Fibroblast of mammary gland (primary cell): ENCODE measurements around the gene ELAVL3.

ENCODE experiments used
- DNase-seq: peaks from one replicate; pipeline ENCODE4 v3.0.0-alpha.2; 2010; ENCODE audit warnings: low read depth
- H3K4me3 ChIP-seq: 2 replicates; pipeline ENCODE4 v1.5.1; 2011; ENCODE audit warnings: low read depth, mild to moderate bottlenecking, low read length, moderate library complexity; ENCODE audit not compliant: control insufficient read depth
- CTCF ChIP-seq: conservative IDR thresholded peaks from 2 replicates; pipeline ENCODE4 v1.5.1; 2011; ENCODE audit warnings: low read depth, low read length, inconsistent platforms; ENCODE audit not compliant: control insufficient read depth, insufficient read depth

Gene ELAVL3

DNA sequence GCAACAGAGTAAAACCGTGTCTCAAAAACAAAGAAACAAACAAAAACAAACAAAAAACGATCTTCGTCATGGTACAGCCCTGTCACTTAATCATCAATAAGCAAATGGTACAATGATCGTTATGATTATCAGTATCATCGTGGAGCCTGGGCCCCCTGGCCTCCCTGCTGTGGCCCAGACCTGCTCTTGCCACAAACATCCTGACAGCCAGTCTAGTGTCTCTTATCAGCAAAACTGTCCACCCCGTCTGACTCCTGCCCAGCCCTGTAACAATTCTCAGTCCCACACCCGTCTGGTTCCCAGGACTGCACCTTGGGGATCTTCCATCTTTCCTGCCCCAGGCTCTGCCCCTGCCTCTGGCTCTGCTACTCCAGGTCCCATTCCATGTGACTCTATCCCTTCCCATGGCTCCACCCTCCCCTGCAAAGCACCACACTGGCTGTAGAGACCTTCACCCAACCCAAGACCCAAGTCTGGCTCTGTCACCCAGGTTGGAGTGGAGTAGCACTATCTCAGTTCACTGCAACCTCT, 19.1 kb upstream of the ELAVL3 start:
- no peak for DNase-seq
- TF ChIP-seq CTCF: no peak
- no peak overlapping the region for H3K4me3 ChIP-seq

DNA sequence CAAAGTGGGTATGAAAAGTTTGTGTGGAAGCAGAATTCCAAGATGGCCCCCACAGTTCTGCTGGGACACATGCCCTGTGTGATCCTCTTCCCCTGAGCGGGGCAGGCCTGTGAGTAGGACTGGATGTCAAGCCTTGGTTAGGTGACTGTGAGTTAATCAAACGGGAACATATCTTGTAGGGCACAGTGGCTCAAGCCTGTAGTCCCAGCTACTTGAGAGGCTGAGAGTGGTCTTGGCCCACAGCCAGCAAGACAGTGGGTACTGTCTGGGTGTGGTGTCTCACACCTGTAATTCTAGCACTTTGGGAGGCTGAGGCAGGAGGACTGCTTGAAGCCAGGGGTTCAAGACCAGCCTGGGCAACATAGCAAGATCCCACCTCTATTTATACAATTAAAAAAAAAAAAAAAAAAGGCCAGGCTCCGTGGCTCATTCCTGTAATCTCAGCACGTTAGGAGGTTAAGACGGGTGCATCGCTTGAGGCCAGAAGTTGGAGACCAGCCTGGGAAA, 18.4 kb upstream of the ELAVL3 start:
- TF ChIP-seq CTCF: no peak
- DNase-seq: no peak
- H3K4me3 ChIP-seq: no peak overlapping the region

- H3K4me3 ChIP-seq: no peak overlapping the region
- DNase-seq: peak; percentile 89
- TF ChIP-seq CTCF: peak; percentile 77
Measured at GRCh38 chr19:11496391-11497163, 15.7 kb upstream of the ELAVL3 start.

DNA sequence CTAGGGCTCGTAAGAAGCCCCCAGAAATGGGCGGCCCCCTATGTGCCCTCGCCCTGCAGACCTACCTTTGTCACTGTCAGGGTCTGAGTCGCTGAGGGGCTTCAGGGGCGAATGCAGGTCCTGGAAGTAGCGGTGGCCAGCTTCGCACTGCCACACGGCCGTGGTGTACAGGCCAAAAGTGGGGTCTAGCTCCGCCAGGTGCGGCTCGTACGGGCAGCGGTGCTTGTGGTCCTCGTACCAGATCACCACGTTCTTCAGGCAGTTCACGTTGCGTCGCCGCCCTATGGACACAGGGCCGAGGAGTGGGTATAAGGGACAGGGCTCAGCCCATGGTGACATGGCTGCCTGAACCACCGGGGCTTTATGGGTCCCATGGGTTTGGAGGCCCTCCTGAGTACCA, 15.0 kb upstream of the ELAVL3 start:
- H3K4me3 ChIP-seq: no peak overlapping the region
- DNase-seq: no peak
- TF ChIP-seq CTCF: no peak

DNA sequence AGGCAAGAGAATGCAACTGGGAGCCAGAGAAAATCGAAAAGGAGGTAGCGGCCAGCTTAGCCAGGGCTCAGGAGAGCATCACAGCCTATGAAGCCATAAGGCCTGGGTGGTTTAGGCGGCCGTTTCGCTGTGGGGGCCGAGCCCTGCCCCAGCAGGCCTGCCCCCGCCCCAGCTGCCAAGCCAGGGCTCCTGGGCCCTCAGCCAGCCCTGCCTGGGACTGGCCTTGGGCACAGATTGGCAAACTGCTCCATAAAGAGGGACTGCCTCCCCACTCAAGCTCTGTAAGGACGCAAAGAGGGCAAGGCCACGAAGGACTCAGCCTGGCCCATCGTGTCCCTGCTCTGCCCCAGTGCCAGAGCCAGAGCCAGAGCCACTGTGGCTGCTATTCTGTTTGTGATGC, 14.6 kb upstream of the ELAVL3 start:
- DNase-seq: no peak
- TF ChIP-seq CTCF: no peak
- no peak overlapping the region for H3K4me3 ChIP-seq

DNA sequence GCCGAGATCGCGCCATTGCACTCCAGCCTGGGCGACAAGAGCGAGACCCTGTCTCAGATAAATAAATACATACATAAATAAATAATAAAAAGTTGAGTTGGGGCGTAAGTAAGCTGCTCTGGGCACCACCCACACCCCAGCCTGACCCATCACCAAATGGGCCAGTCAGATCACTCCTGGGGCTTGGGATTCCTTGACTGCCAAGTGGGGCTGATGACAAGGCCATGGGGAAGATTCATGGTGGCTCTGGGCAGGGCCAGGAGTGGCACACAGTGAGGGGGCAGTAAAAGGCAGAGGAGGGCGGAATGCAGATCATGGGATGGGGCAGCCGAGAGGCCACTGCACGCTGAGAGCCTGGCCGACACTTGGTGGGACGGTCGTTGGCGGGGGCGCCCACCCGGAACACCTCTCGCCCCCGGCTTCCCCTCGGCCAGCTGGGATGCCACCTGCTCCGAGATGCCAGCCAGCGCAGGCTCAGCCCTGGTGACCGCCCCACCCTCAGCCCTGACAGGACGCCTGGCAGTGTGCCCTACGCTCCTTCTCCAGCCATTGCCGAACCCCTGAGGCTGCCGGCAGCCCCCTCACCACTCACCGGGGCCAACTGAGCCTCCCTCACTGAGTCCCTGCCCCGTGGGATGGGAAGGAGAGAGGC, 13.9 kb upstream of the ELAVL3 start:
- no peak for TF ChIP-seq CTCF
- no peak for DNase-seq
- H3K4me3 ChIP-seq: no peak overlapping the region
